Neural crest cell (in vitro differentiated cells): ENCODE data around the gene GRWD1. TPM values are rescaled to one million over a fixed set of nuclear protein-coding genes. Genes with fewer than 3 reads are reported as not detected.

ENCODE experiments used
- DNase-seq: peaks from one replicate; pipeline ENCODE4 v3.0.0; 2021; ENCODE audit warnings: low read depth, mixed read lengths, low spot score
- H3K27ac Mint-ChIP-seq: one replicate; pipeline ENCODE4 v1.8.0; 2021; ENCODE audit warnings: mild to moderate bottlenecking, mixed read lengths; ENCODE audit not compliant: unreplicated experiment
- H3K27me3 Mint-ChIP-seq: 2 replicates; pipeline ENCODE4 v1.8.0; 2021; ENCODE audit warnings: low read depth, mild to moderate bottlenecking, mixed read lengths
- H3K36me3 Mint-ChIP-seq: 2 replicates; pipeline ENCODE4 v1.8.0; 2021; ENCODE audit warnings: low read depth, mild to moderate bottlenecking, mixed read lengths
- H3K4me1 Mint-ChIP-seq: 2 replicates; pipeline ENCODE4 v1.8.0; 2021; ENCODE audit warnings: mixed read lengths
- H3K4me3 Mint-ChIP-seq: one replicate; pipeline ENCODE4 v1.8.0; 2021; ENCODE audit warnings: mild to moderate bottlenecking, mixed read lengths
- H3K9me3 Mint-ChIP-seq: 2 replicates; pipeline ENCODE4 v1.8.0; 2021; ENCODE audit warnings: mixed read lengths
- CTCF ChIP-seq: fragments of 200-600 bp; sonication (generic); conservative IDR thresholded peaks from 2 replicates; pipeline ENCODE4 v1.5.0; 2021; ENCODE audit warnings: antibody characterized with exemption, mild to moderate bottlenecking
- total RNA-seq: library from RNA; stranded (reverse); gene quantifications from 2 replicates; pipeline ENCODE4 v1.2.1, GENCODE V29; 2021

The GRWD1 gene
- total RNA-seq, 1 donor from 2014 or later: 56.1 TPM

- no peak for TF ChIP-seq CTCF
- peak overlapping the region; percentile 72 for H3K4me3 Mint-ChIP-seq
- peaks cover 17% of the 10 kb centered on the region for H3K27me3 Mint-ChIP-seq
- H3K36me3 Mint-ChIP-seq: peaks cover 19% of the 10 kb centered on the region
- no peak for DNase-seq
- no peaks in the 10 kb centered on the region for H3K9me3 Mint-ChIP-seq
- H3K27ac Mint-ChIP-seq: no peak overlapping the region
- H3K4me1 Mint-ChIP-seq: peaks cover 17% of the 10 kb centered on the region
Measured at GRCh38 chr19:48478339-48479256, 32.8 kb downstream of the GRWD1 start.

- no peak for DNase-seq
- H3K4me1 Mint-ChIP-seq: peaks cover 22% of the 10 kb centered on the region
- H3K36me3 Mint-ChIP-seq: peaks cover 21% of the 10 kb centered on the region
- peak overlapping the region; percentile 72 for H3K4me3 Mint-ChIP-seq
- H3K9me3 Mint-ChIP-seq: no peaks in the 10 kb centered on the region
- TF ChIP-seq CTCF: no peak
- peaks cover 24% of the 10 kb centered on the region for H3K27me3 Mint-ChIP-seq
- peak overlapping the region; percentile 43 for H3K27ac Mint-ChIP-seq
Measured at GRCh38 chr19:48479686-48480085, 33.9 kb downstream of the GRWD1 start.

GRCh38 chr19:48480183-48480557, 34.4 kb downstream of the GRWD1 start:
- TF ChIP-seq CTCF: no peak
- H3K36me3 Mint-ChIP-seq: peaks cover 21% of the 10 kb centered on the region
- DNase-seq: no peak
- peak overlapping the region; percentile 72 for H3K4me3 Mint-ChIP-seq
- no peak overlapping the region for H3K27ac Mint-ChIP-seq
- peaks cover 23% of the 10 kb centered on the region for H3K27me3 Mint-ChIP-seq
- no peaks in the 10 kb centered on the region for H3K9me3 Mint-ChIP-seq
- H3K4me1 Mint-ChIP-seq: peaks cover 22% of the 10 kb centered on the region

GRCh38 chr19:48480558-48481500, 35.0 kb downstream of the GRWD1 start:
- TF ChIP-seq CTCF: no peak
- DNase-seq: no peak
- H3K4me3 Mint-ChIP-seq: peak overlapping the region; percentile 69
- peaks cover 21% of the 10 kb centered on the region for H3K27me3 Mint-ChIP-seq
- H3K27ac Mint-ChIP-seq: no peak overlapping the region
- H3K9me3 Mint-ChIP-seq: no peaks in the 10 kb centered on the region
- peaks cover 19% of the 10 kb centered on the region for H3K36me3 Mint-ChIP-seq
- peaks cover 22% of the 10 kb centered on the region for H3K4me1 Mint-ChIP-seq

- Mint-ChIP-seq H3K36me3 (peaks cover 19% of the 10 kb centered on the region), H3K9me3 (no peaks in the 10 kb centered on the region), H3K27me3 (peaks cover 26% of the 10 kb centered on the region), H3K27ac (peak overlapping the region; percentile 57), H3K4me1 (peaks cover 26% of the 10 kb centered on the region), H3K4me3 (peak overlapping the region; percentile 51)
- no peak for DNase-seq
- TF ChIP-seq CTCF: no peak
Measured at GRCh38 chr19:48481846-48482639, 36.3 kb downstream of the GRWD1 start.
